Measurements from ENCODE around the gene GLRA2.

The GLRA2 gene

DNA sequence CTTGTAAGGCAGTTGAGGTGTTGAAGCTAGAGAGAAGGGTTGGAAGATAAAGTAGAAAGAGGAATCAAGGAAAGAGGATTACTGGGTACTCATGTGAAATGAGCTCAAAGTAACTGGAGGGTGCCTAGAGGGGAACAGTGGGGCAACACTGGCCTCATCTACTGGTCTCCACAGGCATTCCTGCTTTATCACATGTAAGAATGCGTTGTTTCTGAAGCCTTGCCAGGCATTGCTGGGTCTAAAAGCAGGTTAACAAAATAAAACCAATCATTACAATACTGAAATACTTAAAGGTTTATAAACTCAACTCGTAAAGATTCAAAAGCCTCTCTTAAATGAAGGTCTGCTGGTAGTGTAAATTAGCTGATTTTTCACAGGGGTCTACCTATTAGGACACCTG lies 247.6 kb downstream of the GLRA2 start:
- TF ChIP-seq, protein P1, sequence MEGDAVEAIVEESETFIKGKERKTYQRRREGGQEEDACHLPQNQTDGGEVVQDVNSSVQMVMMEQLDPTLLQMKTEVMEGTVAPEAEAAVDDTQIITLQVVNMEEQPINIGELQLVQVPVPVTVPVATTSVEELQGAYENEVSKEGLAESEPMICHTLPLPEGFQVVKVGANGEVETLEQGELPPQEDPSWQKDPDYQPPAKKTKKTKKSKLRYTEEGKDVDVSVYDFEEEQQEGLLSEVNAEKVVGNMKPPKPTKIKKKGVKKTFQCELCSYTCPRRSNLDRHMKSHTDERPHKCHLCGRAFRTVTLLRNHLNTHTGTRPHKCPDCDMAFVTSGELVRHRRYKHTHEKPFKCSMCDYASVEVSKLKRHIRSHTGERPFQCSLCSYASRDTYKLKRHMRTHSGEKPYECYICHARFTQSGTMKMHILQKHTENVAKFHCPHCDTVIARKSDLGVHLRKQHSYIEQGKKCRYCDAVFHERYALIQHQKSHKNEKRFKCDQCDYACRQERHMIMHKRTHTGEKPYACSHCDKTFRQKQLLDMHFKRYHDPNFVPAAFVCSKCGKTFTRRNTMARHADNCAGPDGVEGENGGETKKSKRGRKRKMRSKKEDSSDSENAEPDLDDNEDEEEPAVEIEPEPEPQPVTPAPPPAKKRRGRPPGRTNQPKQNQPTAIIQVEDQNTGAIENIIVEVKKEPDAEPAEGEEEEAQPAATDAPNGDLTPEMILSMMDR (IDR thresholded peaks at IDR 0.05) = no peak

DNA sequence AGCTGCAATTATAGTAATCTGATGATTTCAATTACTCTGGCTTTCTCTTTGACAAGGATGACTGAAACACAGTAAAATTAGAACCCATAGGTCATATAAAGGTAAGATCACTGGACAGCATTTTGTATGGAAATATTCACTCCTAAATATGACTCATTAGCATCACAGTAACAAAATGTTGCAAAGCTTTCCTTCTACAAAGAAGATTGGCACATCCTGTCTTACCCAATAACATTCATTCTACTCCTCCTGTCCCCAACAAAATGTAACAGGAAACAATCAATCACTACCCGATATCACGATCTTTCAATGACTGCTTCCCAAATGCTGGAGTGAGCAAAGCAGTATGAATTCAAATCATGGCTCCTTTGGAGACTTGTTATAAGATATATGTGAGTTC lies 248.2 kb downstream of the GLRA2 start:
- TF ChIP-seq, protein P1 (IDR thresholded peaks at IDR 0.05) = no peak

DNA sequence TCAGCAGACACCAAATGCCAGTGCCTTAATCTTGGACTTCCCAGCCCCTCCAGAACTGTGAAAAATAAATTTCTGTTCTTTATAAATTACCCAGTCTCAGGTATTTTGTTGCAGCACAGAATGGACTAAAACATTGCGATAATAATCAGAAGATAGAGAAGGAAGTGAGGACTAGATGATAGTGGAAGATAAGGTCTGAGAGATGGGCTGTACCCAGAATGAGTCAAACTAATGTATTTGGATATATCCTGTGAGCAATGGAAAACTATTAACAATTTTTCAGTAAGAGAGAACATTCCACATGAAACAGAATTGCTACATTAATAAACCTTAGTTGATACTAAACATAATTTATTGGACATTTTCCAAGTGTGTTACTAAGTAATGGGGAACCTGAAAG lies 250.2 kb downstream of the GLRA2 start:
- TF ChIP-seq, protein P1 (IDR thresholded peaks at IDR 0.05) = no peak

Data from LNCAP (cell line).